Smooth muscle cell of the umbilical artery (primary cell): ENCODE results near the gene FZR1. TPM values are rescaled to one million over a fixed set of nuclear protein-coding genes. Genes with fewer than 3 reads are reported as not detected.

Experiments used
- total RNA-seq: library from RNA; depleted of rRNA; stranded (reverse); fragments of >200 nt; gene quantifications from 2 replicates; pipeline ENCODE4 v1.2.3, GENCODE V29; 2014

The FZR1 gene
- total RNA-seq = 29.7 and 51.3 TPM in 2 replicates

DNA sequence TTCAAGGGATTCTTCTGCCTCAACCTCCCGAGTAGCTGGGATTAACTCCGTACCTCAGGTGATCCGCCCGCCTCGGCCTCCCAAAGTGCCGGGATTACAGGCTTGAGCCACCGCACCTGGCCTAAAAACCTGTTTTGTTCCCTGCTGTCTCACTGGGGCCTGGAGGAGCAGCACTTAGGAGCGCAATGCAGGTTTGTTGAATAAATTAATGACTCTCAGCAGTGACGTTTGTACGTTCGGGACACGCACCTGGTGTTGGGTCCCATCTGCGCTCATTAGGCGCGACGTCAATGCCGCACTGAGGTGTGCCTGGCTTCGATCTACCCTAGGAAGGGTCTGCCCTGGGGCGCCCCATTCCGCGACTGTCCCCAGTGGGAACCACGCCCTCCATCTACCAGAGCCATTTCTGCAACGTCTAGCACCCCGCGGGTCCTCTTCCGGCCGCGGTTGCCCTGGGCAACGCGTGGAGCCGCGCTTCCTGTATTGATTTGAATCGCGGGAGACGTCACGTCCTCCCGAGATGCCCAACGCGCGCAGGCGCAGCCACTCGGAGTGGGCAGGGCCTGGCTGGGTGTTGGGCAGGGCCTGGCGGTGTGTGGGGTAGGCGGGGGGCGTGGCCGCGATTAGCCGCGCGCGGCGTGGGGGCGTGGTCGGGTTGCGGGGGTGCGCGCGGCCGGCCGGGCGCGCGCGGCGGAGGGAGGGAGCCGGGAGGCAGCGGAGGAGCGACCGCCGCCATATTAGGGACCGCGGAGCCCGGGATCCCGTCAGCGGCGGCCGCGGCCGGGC, at the start of gene FZR1:
TSS of gene FZR1 (plus strand) at position 714 of the 786 bp plus-strand sequence. CDS start 16,679 bp downstream, outside the sequence.

GRCh38 chr19:3480383-3481091, 25.6 kb upstream of the FZR1 start, which contains the start of gene SMIM24:
Gene SMIM24 (minus strand): TSS chr19:3480525. CDS start chr19:3480463, 62 bp downstream.

DNA sequence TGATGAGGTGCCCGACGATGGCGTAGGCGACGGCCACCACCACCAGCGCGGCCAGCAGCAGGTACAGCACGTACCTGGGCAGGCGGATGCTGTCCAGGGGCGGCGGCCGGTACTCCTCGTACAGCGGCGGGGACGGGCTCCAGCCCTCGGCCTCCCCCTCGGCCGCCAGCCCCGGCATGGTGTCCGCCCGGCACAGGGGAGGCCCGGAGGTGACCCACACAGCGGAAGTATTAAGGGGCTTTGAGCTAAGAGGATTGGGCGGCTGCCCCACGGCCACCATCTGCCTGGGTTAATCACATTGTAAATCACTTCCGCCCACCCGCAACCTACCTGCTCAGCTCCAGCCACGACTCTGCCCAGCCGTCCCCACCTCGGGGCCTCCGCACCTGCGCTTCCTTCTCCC, 22.9 kb upstream of the FZR1 start, which contains the start of gene SMIM44:
TSS of gene SMIM44 (minus strand) at position 216 of the 403 bp plus-strand sequence. CDS start at position 178, 38 bp downstream.

DNA sequence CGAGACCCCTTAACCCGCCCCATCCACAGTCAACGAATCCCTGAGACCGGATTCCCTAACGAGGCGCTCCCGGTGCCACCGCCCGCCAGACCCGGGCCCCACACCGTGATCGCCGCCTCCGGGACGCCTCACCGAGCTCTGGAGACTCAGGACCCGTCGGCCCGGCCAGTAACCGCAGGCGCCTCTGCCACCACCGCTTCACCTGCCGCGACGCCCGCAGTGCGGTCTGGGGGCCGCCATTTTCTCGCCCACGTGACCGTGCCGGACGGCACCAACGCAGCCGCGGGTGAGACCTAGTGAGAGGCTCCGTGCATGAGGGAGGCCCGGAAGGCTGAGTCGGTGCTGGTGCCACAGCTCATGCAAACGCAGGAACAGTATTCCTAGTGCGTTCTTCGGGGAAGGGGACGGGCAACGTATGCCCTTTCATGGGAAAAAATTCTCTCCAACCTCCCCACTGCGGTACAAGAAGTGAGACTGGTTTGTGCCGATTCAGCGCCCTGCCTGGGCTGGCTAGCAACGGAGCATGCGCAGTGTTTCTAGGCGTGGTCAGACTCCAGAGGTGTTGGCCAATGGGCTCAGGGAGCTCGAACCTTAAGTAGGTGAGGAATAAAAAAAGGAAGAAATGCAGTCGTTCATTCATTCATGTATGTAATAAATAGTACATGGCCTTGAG, 5.5 kb upstream of the FZR1 start, which contains the start of gene DOHH:
TSS of gene DOHH (minus strand) at position 246 of the 673 bp plus-strand sequence. CDS start 3,860 bp downstream, outside the sequence.

DNA sequence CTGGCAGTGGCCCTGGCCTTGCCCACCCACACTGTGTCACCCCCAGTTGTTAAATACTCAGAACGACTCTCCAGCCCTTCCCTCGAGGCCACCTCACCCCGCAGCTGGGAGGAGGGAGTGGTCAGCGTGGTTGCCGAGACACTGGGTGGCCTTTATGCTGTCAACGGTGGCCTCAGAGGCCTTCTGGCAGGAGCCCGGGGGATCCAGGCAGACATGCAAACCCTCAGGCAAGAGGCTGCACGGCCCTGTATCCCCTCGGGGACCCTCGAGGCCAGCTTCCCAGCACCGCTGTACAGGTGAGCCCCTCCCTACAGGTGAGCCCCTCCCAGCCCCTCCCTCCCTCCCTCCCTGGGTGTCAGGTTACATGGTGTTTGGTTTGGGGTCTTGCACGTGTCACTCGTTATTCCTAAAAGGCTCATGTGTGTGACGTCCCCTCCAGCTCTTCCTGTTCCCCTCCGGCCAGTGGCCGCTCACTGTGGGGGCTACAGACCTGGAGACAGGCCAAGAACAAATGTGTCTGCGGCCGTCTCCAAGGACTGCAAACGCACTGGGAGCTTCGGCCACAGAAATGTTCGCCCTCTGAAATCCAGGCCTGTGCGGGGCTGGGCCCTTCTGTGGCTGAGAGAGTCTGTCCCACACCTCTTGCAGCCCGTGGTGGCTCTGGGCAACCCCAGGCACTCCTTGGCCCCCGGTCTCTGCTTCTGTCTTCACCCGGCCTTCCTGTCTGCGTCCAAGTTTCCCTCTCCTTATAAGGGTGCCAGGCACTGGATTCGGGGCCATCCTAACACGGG, 33.0 kb downstream of the FZR1 start, which contains the start of gene TEKTIP1:
TSS of gene TEKTIP1 (plus strand) at position 210 of the 791 bp plus-strand sequence. CDS start at position 214, 4 bp downstream.

GRCh38 chr19:3557461-3558248, 51.5 kb downstream of the FZR1 start, which contains the start of gene MFSD12:
Gene MFSD12 (minus strand): TSS chr19:3557586. CDS start chr19:3557403, 183 bp downstream.

GRCh38 chr19:3572855-3573161, 66.7 kb downstream of the FZR1 start, which contains the start of gene HMG20B:
Gene HMG20B (plus strand): TSS chr19:3572944. CDS start chr19:3573310, 366 bp downstream.

GRCh38 chr19:3585301-3586126, 79.4 kb downstream of the FZR1 start, which contains the start of gene GIPC3:
Gene GIPC3 (plus strand): TSS chr19:3585478. CDS start chr19:3585598, 120 bp downstream.

Other genes starting within 250 kb of the FZR1 start
- 38.3 and 102 TPM in 2 replicates for gene NFIC, start 139.7 kb upstream of the FZR1 start, total RNA-seq
- not detected in 2 replicates for gene SMIM24, start 25.8 kb upstream of the FZR1 start, total RNA-seq
- gene SMIM44, start 22.9 kb upstream of the FZR1 start, total RNA-seq = not detected in 2 replicates
- gene DOHH, start 5.6 kb upstream of the FZR1 start, total RNA-seq = 8.0 and 11.7 TPM in 2 replicates
- not detected in 2 replicates for gene TEKTIP1, start 32.9 kb downstream of the FZR1 start, total RNA-seq
- 117 and 155 TPM in 2 replicates for gene MFSD12, start 51.3 kb downstream of the FZR1 start, total RNA-seq
- gene HMG20B, start 66.6 kb downstream of the FZR1 start, total RNA-seq = 55.8 and 65.8 TPM in 2 replicates
- under 0.01 TPM in 1 of 2 replicates, not detected in the other for gene GIPC3, start 79.2 kb downstream of the FZR1 start, total RNA-seq
- gene TBXA2R, start 100.6 kb downstream of the FZR1 start, total RNA-seq = 0.89 and 2.2 TPM in 2 replicates
- gene CACTIN, start 120.5 kb downstream of the FZR1 start, total RNA-seq = 20.2 and 32.9 TPM in 2 replicates
- 38.9 and 62.7 TPM in 2 replicates for gene PIP5K1C, start 194.2 kb downstream of the FZR1 start, total RNA-seq
- not detected in 2 replicates for gene TJP3, start 202.1 kb downstream of the FZR1 start, total RNA-seq